Activated T-helper 1 cell treated with Interleukin-2 at 50 U/mL for 16 hours (primary cell): ENCODE measurements around the gene CA5A.
A peak's percentile ranks its signal among the peaks of the same experiment; 100 is the strongest.
"Not testable (repeated sequence)": the region's sequence is repeated elsewhere in the genome, so short reads cannot be mapped to it uniquely, and the experiment has no call there.

ENCODE experiments used
- DNase-seq: peaks from one replicate; pipeline ENCODE4 v3.0.0-alpha.2; 2020; ENCODE audit warnings: low read depth

The CA5A gene

GRCh38 chr16:87894005-87894404 is 42.3 kb downstream of the CA5A start:
- DNase-seq: not testable (repeated sequence)

GRCh38 chr16:87891764-87892163 is 44.6 kb downstream of the CA5A start:
- no peak for DNase-seq

- not testable (repeated sequence) for DNase-seq
Observed at GRCh38 chr16:87889762-87890161, 46.6 kb downstream of the CA5A start.

GRCh38 chr16:87888346-87888745 is 48.0 kb downstream of the CA5A start:
- not testable (repeated sequence) for DNase-seq

GRCh38 chr16:87887931-87888330 is 48.4 kb downstream of the CA5A start:
- not testable (repeated sequence) for DNase-seq

- DNase-seq: not testable (repeated sequence)
Observed at GRCh38 chr16:87885371-87885967, 50.9 kb downstream of the CA5A start.

- DNase-seq: no peak
Observed at GRCh38 chr16:87882436-87883019, 53.8 kb downstream of the CA5A start.

GRCh38 chr16:87881324-87882200 is 54.8 kb downstream of the CA5A start:
- no peak for DNase-seq

GRCh38 chr16:87880117-87880696 is 56.1 kb downstream of the CA5A start:
- no peak for DNase-seq

- not testable (repeated sequence) for DNase-seq
Observed at GRCh38 chr16:87879411-87880013, 56.8 kb downstream of the CA5A start.

GRCh38 chr16:87878704-87879103 is 57.6 kb downstream of the CA5A start:
- DNase-seq: no peak

- no peak for DNase-seq
Observed at GRCh38 chr16:87877942-87878507, 58.3 kb downstream of the CA5A start.

GRCh38 chr16:87874639-87875427 is 61.5 kb downstream of the CA5A start:
- no peak for DNase-seq

- DNase-seq: not testable (repeated sequence)
Observed at GRCh38 chr16:87870418-87871291, 65.7 kb downstream of the CA5A start.

- not testable (repeated sequence) for DNase-seq
Observed at GRCh38 chr16:87869879-87870417, 66.4 kb downstream of the CA5A start.

GRCh38 chr16:87869061-87869878 is 67.1 kb downstream of the CA5A start, which contains the start of gene SLC7A5:
TSS of gene SLC7A5 (minus strand) at chr16:87869507. CDS start at chr16:87869422, 85 bp downstream.
- DNase-seq: peak; percentile 82

GRCh38 chr16:87868254-87869029 is 67.9 kb downstream of the CA5A start:
- DNase-seq: peak; percentile 40
